ENCODE results near the gene RBM17. TPM values are rescaled to one million over a fixed set of nuclear protein-coding genes. Genes with fewer than 3 reads are reported as not detected.

The RBM17 gene
- total and polyA plus RNA-seq, 2 of the 4 experiments (the other 2 are of a cell fraction) = 24.6 to 56.7 TPM

DNA sequence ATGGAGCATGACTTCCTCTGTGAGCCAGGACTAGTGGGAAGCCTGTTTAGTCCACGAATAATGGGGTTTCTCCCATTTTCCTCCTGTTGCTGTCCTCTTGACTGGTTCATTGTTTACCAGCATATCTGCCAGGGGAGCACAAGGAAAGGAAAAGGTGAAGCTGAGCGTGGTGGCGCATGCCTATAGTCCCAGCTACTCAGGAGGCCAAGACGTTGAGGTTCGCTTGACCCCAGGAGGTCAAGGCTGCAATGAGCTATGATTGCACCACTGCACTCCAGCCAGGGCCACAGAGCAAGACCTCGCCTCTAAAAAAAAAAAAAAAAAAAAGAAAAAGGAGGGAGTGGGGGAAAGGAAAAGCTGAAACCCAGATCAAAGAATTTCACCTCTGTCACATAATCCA, 20.8 kb upstream of the RBM17 start:
- intact Hi-C loops (cut with micrococcal nuclease) = no loop called here
- Histone ChIP-seq H3K27me3 (ENCODE audit: control insufficient read depth, insufficient read depth, low read length) (peaks cover 28% of the 10 kb centered on the region), H2BK20ac (ENCODE audit: low read depth, low read length) (no peak overlapping the region), H3K27ac (ENCODE audit: insufficient read depth, low read length) (no peak overlapping the region), H3K23ac (ENCODE audit: low read depth, low read length) (no peak overlapping the region), H3K4me1 (ENCODE audit: control insufficient read depth, insufficient read depth, low read length) (no peaks in the 10 kb centered on the region), H3K36me3 (ENCODE audit: control insufficient read depth, insufficient read depth, low read length) (no peaks in the 10 kb centered on the region), H3K4ac (ENCODE audit: low read depth, low read length) (no peak overlapping the region), H3K18ac (ENCODE audit: low read depth, low read length) (no peak overlapping the region), H4K8ac (ENCODE audit: low read depth in 2 of 2, low read length in 2 of 2) (no peak overlapping the region), H2AFZ (replicated peaks; ENCODE audit: low read length, poor library complexity) (no peak overlapping the region), H3K56ac (ENCODE audit: extremely low read depth, insufficient read depth, low read length) (no peak overlapping the region), H2AK5ac (ENCODE audit: low read depth, low read length) (no peak overlapping the region), H3K4me2 (ENCODE audit: low read depth, low read length) (no peak overlapping the region), H3K14ac (replicated peaks; ENCODE audit: low read depth, low read length) (no peak overlapping the region), H4K91ac (ENCODE audit: insufficient read depth, low read depth, low read length) (no peak overlapping the region), H4K20me1 (ENCODE audit: insufficient read depth, low read length) (no peaks in the 10 kb centered on the region), H2BK15ac (ENCODE audit: low read depth, low read length) (no peak overlapping the region), H3K79me1 (ENCODE audit: low read depth in 1 of 2, low read length in 2 of 2) (no peaks in the 10 kb centered on the region), H4K5ac (ENCODE audit: low read depth, low read length) (no peak overlapping the region), H3K4me3 (ENCODE audit: insufficient read depth, low read depth, low read length) (no peak overlapping the region), H3K9me1 (ENCODE audit: insufficient read depth, low read length) (no peaks in the 10 kb centered on the region), H2BK120ac (ENCODE audit: low read depth, low read length) (no peak overlapping the region), H2BK5ac (ENCODE audit: low read depth, low read length, poor library complexity, severe bottlenecking) (no peak overlapping the region), H3K9me3 (ENCODE audit: control insufficient read depth, insufficient read depth, low read length) (peaks cover 2% of the 10 kb centered on the region; the same call in 1 of the 2 replicates), H2AK9ac (replicated peaks; ENCODE audit: low read depth, low read length, poor library complexity) (no peak overlapping the region), H3K9ac (ENCODE audit: low read depth, low read length) (no peak overlapping the region)
- no CpG with 5 or more reads among the region's 6 CpGs for WGBS, 2 experiments (ENCODE audit: extremely low coverage in 2 of 2, insufficient read length in 1 of 2)
- BruUV-seq (replicated peaks) = no TSS peak
- TF ChIP-seq RCOR1 (IDR thresholded peaks at IDR 0.05; ENCODE audit: insufficient replicate concordance, low read length) = no peak
- DNase-seq (no peak), ATAC-seq (ENCODE audit: low read depth) (no peak)
- in situ Hi-C loops (cut with MboI; ENCODE audit: low sequenced_read_pairs) = no loop called here
- ChIA-PET POLR2A (ENCODE audit: unreplicated experiment) (interaction anchor here (0.7 kb wide), 1 partner anchor 136 kb away, joined by 5 read pairs; no protein-coding TSS in a partner anchor), CTCF (no interaction called here)
- dilution Hi-C loops (cut with HindIII; ENCODE audit: low sequenced_read_pairs, unreplicated experiment) = no loop called here

All from IMR-90 (cell line).